Endothelial cell of umbilical vein (primary cell): ENCODE results near the gene KSR1. TPM values are rescaled to one million over a fixed set of nuclear protein-coding genes. Genes with fewer than 3 reads are reported as not detected.

Experiments used
- BruUV-seq: library from RNA; stranded (reverse); fragments of 400-500 nt; replicated peaks from 2 replicates; lab custom pipeline; 2021; lab: Mats Ljungman, UMichigan
- CTCF ChIA-PET: fragments of 300-600, 350-600 bp; sonication (Branson Sonifier 250); formaldehyde crosslinking; loops from one replicate; lab custom pipeline; 2021; ENCODE audit warnings: antibody characterized with exemption, inconsistent platforms; lab: Charles Lee
- POLR2A ChIA-PET: fragments of 300-600, 350-600 bp; sonication (Branson Sonifier 250); formaldehyde crosslinking; loops from one replicate; lab custom pipeline; 2021; ENCODE audit warnings: antibody characterized with exemption, inconsistent platforms; lab: Charles Lee
- DNase-seq: peaks from one replicate; pipeline ENCODE4 v3.0.0-alpha.2; 2011; ENCODE audit warnings: low read depth, low spot score
- FAIRE-seq: peaks from 2 replicates; lab custom pipeline; 2011; peaks lifted over from hg19 to GRCh38; lab: Jason Lieb, UNC
- H2AFZ ChIP-seq: 2 replicates; pipeline ENCODE4 v1.6.0; 2012; ENCODE audit warnings: low read depth, low read length, control low read depth, inconsistent platforms
- H3K27ac ChIP-seq: 2 replicates; pipeline ENCODE4 v1.5.1; 2011; ENCODE audit warnings: low read depth, mild to moderate bottlenecking, control low read depth, low read length, moderate library complexity; ENCODE audit not compliant: insufficient read depth
- H3K27me3 ChIP-seq, 2 experiments: 2 replicates each; pipeline versions ENCODE4 v1.6.0 to v1.6.1; 2011; ENCODE audit warnings: low read length in 2 of 2, mixed read lengths in 1 of 2; ENCODE audit not compliant: control insufficient read depth in 2 of 2, insufficient read depth in 2 of 2
- H3K36me3 ChIP-seq, 2 experiments: 2 replicates in 1 of 2; 3 replicates in 1 of 2; pipeline ENCODE4 v1.5.1; 2011; ENCODE audit warnings: low read length in 2 of 2, mild to moderate bottlenecking in 1 of 2, moderate library complexity in 1 of 2; ENCODE audit not compliant: control insufficient read depth in 2 of 2, insufficient read depth in 2 of 2; ENCODE audit errors: extremely low read depth in 1 of 2
- H3K4me1 ChIP-seq: 3 replicates; pipeline ENCODE4 v1.5.1; 2011; ENCODE audit warnings: mild to moderate bottlenecking, low read length; ENCODE audit not compliant: control insufficient read depth, insufficient read depth; ENCODE audit errors: extremely low read depth
- H3K4me2 ChIP-seq: 2 replicates; pipeline ENCODE4 v1.6.1; 2011; ENCODE audit warnings: low read length, control low read depth, mixed read lengths; ENCODE audit not compliant: insufficient read depth
- H3K4me3 ChIP-seq, 3 experiments: fragments of 200-600 bp in 1 of 3; sonication (generic), shearing (Covaris generic) in 1 of 3; replicated peaks in 1 of 3; 2 replicates each; pipeline ENCODE4 v1.5.1; 2011 to 2016; ENCODE audit warnings: control low read depth in 3 of 3, low read length in 3 of 3, mild to moderate bottlenecking in 2 of 3, inconsistent platforms in 1 of 3, low read depth in 1 of 3, moderate library complexity in 1 of 3; ENCODE audit not compliant: insufficient read depth in 1 of 3
- H3K79me2 ChIP-seq: 2 replicates; pipeline ENCODE4 v1.6.0; 2012; ENCODE audit warnings: low read length, inconsistent platforms; ENCODE audit not compliant: control insufficient read depth, insufficient read depth
- H3K9ac ChIP-seq: replicated peaks from 2 replicates; pipeline ENCODE3; 2011; ENCODE audit warnings: low read length, control low read depth; ENCODE audit not compliant: insufficient read depth; ENCODE audit errors: extremely low read depth
- H3K9me1 ChIP-seq: replicated peaks from 3 replicates; pipeline ENCODE4 v1.6.0; 2011; ENCODE audit warnings: mild to moderate bottlenecking, low read length; ENCODE audit not compliant: control insufficient read depth, insufficient read depth; ENCODE audit errors: extremely low read depth
- H3K9me3 ChIP-seq: replicated peaks from 2 replicates; pipeline ENCODE4 v1.5.1; 2012; ENCODE audit warnings: low read length, inconsistent platforms; ENCODE audit not compliant: control insufficient read depth, insufficient read depth
- H4K20me1 ChIP-seq: replicated peaks from 2 replicates; pipeline ENCODE3; 2011; ENCODE audit warnings: mild to moderate bottlenecking, low read length; ENCODE audit not compliant: control insufficient read depth, insufficient read depth; ENCODE audit errors: extremely low read depth
- FOS ChIP-seq: IDR thresholded peaks from 2 replicates; pipeline ENCODE4 v1.6.1; 2011; ENCODE audit warnings: mild to moderate bottlenecking, low read length, moderate library complexity, borderline replicate concordance; ENCODE audit not compliant: insufficient read depth
- GATA2 ChIP-seq: IDR thresholded peaks from 2 replicates; pipeline ENCODE4 v1.7.0; 2011; ENCODE audit warnings: low read depth, mild to moderate bottlenecking, moderate library complexity, mixed read lengths, low read length; ENCODE audit not compliant: insufficient read length, insufficient read depth
- JUN ChIP-seq: IDR thresholded peaks from 2 replicates; pipeline ENCODE4 v1.6.1; 2011; ENCODE audit warnings: borderline replicate concordance, low read depth; ENCODE audit not compliant: insufficient read length, insufficient read depth
- MYC ChIP-seq: IDR thresholded peaks from one replicate; pipeline ENCODE4 v1.6.1; 2011; ENCODE audit warnings: mild to moderate bottlenecking, low read depth, low read length
- POLR2A ChIP-seq: IDR thresholded peaks from 2 replicates; pipeline ENCODE4 v1.6.1; 2012; ENCODE audit warnings: low read depth, mild to moderate bottlenecking, control low read depth, low read length
- POLR2AphosphoS5 ChIP-seq: IDR thresholded peaks from 2 replicates; pipeline ENCODE4 v1.6.1; 2012; ENCODE audit warnings: low read depth, mild to moderate bottlenecking, control low read depth, low read length, moderate library complexity; ENCODE audit not compliant: insufficient read depth
- dilution Hi-C: fragments of 300-500 bp; cut with MboI; formaldehyde crosslinking; loops from one replicate; pipeline ENCODE4 v1.15.0; 2019; ENCODE audit warnings: low sequenced_read_pairs; ENCODE audit not compliant: extremely low pct_ligation_motif_present
- intact Hi-C: fragments of 100-400 bp; cut with micrococcal nuclease; formaldehyde crosslinking; loops from one replicate; pipeline ENCODE4 v1.10.0; 2022
- polyA plus RNA-seq, 4 experiments: library from polyadenylated mRNA; depleted of rRNA in 3 of 4; stranded (reverse) in 3 of 4; unstranded in 1 of 4; fragments of >200 nt; gene quantifications; 2 replicates each; pipeline versions ENCODE4 v1.2.1 to v1.2.3, GENCODE V29; 2011 to 2012; ENCODE audit warnings: missing spikeins in 1 of 4
- total RNA-seq: library from RNA; stranded (reverse); gene quantifications from 2 replicates; pipeline ENCODE4 v1.2.3, GENCODE V29; 2021
- TF ChIP-seq, protein P1 (sequence below): IDR thresholded peaks from 2 replicates; pipeline ENCODE4 v1.6.1; 2011; ENCODE audit not compliant: insufficient read depth, insufficient read length
- TF ChIP-seq, protein P2 (sequence below), 2 donors: IDR thresholded peaks; 1 replicate in 1 of 2; 2 replicates in 1 of 2; pipeline ENCODE4 v1.5.1; 2011; ENCODE audit warnings: low read length in 2 of 2, mild to moderate bottlenecking in 2 of 2, moderate library complexity in 2 of 2, control low read depth in 1 of 2, inconsistent platforms in 1 of 2, low read depth in 1 of 2; ENCODE audit not compliant: insufficient read depth in 1 of 2; ENCODE audit errors: extremely low read depth in 1 of 2

The KSR1 gene
- total and polyA plus RNA-seq, 2 donors (not counting 3 experiments of a cell fraction or from before 2014, with no cell fraction given), result 35.4 to 80.2 TPM

DNA sequence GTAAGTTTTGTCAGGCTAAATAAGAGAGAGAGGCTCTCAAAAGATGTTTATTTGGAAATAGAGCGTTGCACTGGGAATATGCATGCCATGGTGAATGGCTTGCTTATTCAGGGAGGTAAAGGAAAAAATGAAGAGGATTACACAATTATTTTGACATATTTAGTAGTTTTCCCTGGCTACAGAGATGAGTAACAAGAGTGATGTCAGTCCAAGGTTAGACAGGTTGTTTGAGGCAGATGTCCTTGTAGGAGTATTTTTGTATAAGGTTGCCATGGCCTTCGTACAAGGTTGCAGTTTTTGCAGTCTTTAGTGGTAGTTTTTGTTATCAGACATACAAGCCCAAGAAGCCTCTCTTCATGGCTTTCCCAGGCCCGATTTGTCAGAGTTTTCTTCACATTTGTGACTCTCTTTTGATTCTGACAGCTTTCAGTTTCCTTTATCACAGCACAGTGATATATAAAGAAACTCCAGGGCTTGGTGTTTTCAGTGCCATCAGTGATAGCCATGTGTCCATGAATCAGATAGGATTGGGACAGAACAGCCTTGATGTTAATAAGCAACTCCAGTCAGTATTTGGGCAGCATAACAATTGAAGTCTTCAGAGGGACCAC, 156.0 kb downstream of the KSR1 start:
- intact Hi-C loops (no loop called here), dilution Hi-C loops (no loop called here)
- no peak overlapping the region for H3K4me3 ChIP-seq
- CTCF ChIA-PET, result interaction anchor here (1.0 kb wide), 1 partner anchor 38 kb away, joined by 4 read pairs; no protein-coding TSS in a partner anchor
- peaks cover 28 to 52% of the 10 kb centered on the region in 2 experiments for H3K36me3 ChIP-seq
- no peaks in the 10 kb centered on the region for H3K79me2 ChIP-seq
- DNase-seq (no peak), FAIRE-seq (no peak)
- no peak overlapping the region for H2AFZ ChIP-seq
- no TSS peak for BruUV-seq
- H3K4me2 ChIP-seq, result no peak overlapping the region
- no peaks in the 10 kb centered on the region for H3K4me1 ChIP-seq
- POLR2A ChIA-PET, result no interaction called here
- H3K27ac ChIP-seq, result no peak overlapping the region
- TF ChIP-seq POLR2AphosphoS5, result no peak
- no peak overlapping the region for H3K9ac ChIP-seq
- H3K9me1 ChIP-seq, result no peaks in the 10 kb centered on the region
- H4K20me1 ChIP-seq, result no peaks in the 10 kb centered on the region
- H3K27me3 ChIP-seq, result no peaks in the 10 kb centered on the region
- H3K9me3 ChIP-seq, result no peaks in the 10 kb centered on the region

DNA sequence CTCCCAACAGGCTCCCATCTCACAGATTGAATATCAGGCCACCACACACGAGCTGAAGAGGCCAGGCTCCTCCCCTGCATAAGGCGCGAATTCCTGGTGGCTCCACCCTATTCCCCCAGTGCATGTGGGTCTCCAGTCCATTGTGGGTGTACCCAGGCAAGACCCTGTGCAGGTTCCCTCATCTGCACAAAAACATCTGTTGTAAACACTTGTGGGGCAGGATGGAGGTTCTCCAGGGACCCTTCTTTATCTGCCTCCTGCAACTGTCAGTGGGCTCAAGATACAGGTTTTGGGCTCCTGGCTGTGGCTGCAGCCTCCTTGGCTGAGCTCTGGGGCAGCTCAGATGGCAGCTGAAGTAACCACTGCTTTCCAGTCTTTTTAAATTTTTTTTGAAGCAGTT, 157.2 kb downstream of the KSR1 start:
- no peak for DNase-seq
- Histone ChIP-seq H3K9me3 (no peaks in the 10 kb centered on the region), H3K4me1 (no peaks in the 10 kb centered on the region), H3K27me3 (no peaks in the 10 kb centered on the region), H3K36me3 (peaks cover 25 to 48% of the 10 kb centered on the region in 2 experiments), H3K27ac (no peak overlapping the region), H3K9me1 (no peaks in the 10 kb centered on the region), H3K9ac (no peak overlapping the region), H2AFZ (no peak overlapping the region), H3K79me2 (no peaks in the 10 kb centered on the region), H4K20me1 (no peaks in the 10 kb centered on the region), H3K4me2 (no peak overlapping the region), H3K4me3 (no peak overlapping the region)
- POLR2A ChIA-PET, result no interaction called here
- intact Hi-C loops (no loop called here), dilution Hi-C loops (no loop called here)
- BruUV-seq, result no TSS peak
- FAIRE-seq, result no peak
- CTCF ChIA-PET, result interaction anchor here (1.5 kb wide), 1 partner anchor 33 kb away, joined by 4 read pairs; no protein-coding TSS in a partner anchor
- TF ChIP-seq, protein P1, sequence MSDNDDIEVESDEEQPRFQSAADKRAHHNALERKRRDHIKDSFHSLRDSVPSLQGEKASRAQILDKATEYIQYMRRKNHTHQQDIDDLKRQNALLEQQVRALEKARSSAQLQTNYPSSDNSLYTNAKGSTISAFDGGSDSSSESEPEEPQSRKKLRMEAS, result no peak
- TF ChIP-seq JUN (no peak), POLR2AphosphoS5 (no peak), MYC (no peak), POLR2A (no peak), GATA2 (no peak), FOS (no peak)
- TF ChIP-seq, protein P2, sequence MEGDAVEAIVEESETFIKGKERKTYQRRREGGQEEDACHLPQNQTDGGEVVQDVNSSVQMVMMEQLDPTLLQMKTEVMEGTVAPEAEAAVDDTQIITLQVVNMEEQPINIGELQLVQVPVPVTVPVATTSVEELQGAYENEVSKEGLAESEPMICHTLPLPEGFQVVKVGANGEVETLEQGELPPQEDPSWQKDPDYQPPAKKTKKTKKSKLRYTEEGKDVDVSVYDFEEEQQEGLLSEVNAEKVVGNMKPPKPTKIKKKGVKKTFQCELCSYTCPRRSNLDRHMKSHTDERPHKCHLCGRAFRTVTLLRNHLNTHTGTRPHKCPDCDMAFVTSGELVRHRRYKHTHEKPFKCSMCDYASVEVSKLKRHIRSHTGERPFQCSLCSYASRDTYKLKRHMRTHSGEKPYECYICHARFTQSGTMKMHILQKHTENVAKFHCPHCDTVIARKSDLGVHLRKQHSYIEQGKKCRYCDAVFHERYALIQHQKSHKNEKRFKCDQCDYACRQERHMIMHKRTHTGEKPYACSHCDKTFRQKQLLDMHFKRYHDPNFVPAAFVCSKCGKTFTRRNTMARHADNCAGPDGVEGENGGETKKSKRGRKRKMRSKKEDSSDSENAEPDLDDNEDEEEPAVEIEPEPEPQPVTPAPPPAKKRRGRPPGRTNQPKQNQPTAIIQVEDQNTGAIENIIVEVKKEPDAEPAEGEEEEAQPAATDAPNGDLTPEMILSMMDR (IDR thresholded peaks at IDR 0.05; ENCODE audit: extremely low read depth in 1 of 2, insufficient read depth in 1 of 2, low read depth in 1 of 2, low read length in 2 of 2), result no peak
